GM12891 (cell line): Measurements from ENCODE around the gene AXIN2.

ENCODE experiments used
- DNase-seq: peaks from one replicate; pipeline ENCODE4 v3.0.0; 2011; ENCODE audit warnings: low spot score; ENCODE audit not compliant: insufficient read length
- FAIRE-seq: peaks from 2 replicates; lab custom pipeline; 2011; peaks lifted over from hg19 to GRCh38; lab: Jason Lieb, UNC
- PAX5 ChIP-seq: IDR thresholded peaks from 2 replicates; pipeline ENCODE4 v1.6.1; 2011; ENCODE audit warnings: low read length, moderate library complexity, mild to moderate bottlenecking; ENCODE audit not compliant: insufficient read depth, severe bottlenecking
- POLR2A ChIP-seq: IDR thresholded peaks from 2 replicates; pipeline ENCODE4 v1.6.1; 2011; ENCODE audit warnings: low read depth, low read length, control low read depth
- POLR2AphosphoS5 ChIP-seq: IDR thresholded peaks from 2 replicates; pipeline ENCODE4 v1.6.1; 2011; ENCODE audit warnings: low read depth, low read length, control low read depth
- POU2F2 ChIP-seq: IDR thresholded peaks from 2 replicates; pipeline ENCODE4 v1.6.1; 2011; ENCODE audit warnings: low read depth, mild to moderate bottlenecking, control low read depth, low read length, moderate library complexity
- SPI1 ChIP-seq: IDR thresholded peaks from 2 replicates; pipeline ENCODE4 v1.6.1; 2011; ENCODE audit warnings: low read depth, low read length, control low read depth
- TAF1 ChIP-seq: IDR thresholded peaks from 2 replicates; pipeline ENCODE4 v1.6.1; 2011; ENCODE audit warnings: low read depth, low read length, control low read depth

AXIN2 gene

GRCh38 chr17:65523853-65524664 lies 37.4 kb downstream of the AXIN2 start:
- TF ChIP-seq TAF1 = no peak
- no peak for FAIRE-seq
- DNase-seq = no peak

- no peak for TF ChIP-seq PAX5
- TF ChIP-seq SPI1 = no peak
- no peak for TF ChIP-seq POLR2AphosphoS5
- TF ChIP-seq TAF1 = no peak
- no peak for TF ChIP-seq POU2F2
- TF ChIP-seq POLR2A = no peak
- no peak for DNase-seq
- FAIRE-seq = no peak
These were observed 38.0 kb downstream of the AXIN2 start for GRCh38 chr17:65523411-65523810.

- no peak for FAIRE-seq
- TF ChIP-seq SPI1 (no peak), POU2F2 (no peak), POLR2A (no peak), TAF1 (no peak), PAX5 (no peak), POLR2AphosphoS5 (no peak)
- DNase-seq = no peak
These were observed 38.6 kb downstream of the AXIN2 start for GRCh38 chr17:65522751-65523404.

DNA sequence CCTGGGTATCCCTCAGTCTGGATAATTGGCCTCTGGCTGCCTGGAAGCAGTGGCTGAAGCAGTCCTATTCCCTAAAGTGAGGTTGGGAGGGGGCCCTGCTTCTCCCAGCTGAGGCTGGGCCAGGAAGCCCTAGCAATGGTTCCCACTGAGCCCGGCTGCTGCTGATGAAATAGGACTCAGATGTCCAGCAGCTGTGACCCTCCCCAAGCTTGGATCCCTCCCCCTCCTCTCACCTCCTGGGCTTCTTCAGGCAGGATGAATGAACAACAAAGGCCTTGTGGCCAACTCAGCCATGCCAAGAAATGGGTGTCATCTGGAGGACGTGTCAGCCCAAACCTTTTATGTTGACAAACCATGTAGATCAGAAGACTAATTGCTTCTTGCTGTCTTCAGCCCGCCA lies 42.0 kb downstream of the AXIN2 start:
- TF ChIP-seq TAF1 (no peak), POU2F2 (no peak), SPI1 (no peak), PAX5 (no peak), POLR2A (no peak), POLR2AphosphoS5 (no peak)
- DNase-seq (no peak), FAIRE-seq (no peak)

- TF ChIP-seq SPI1 (no peak), PAX5 (no peak), TAF1 (no peak), POLR2A (no peak), POU2F2 (no peak), POLR2AphosphoS5 (no peak)
- no peak for FAIRE-seq
- DNase-seq = no peak
These were observed 43.2 kb downstream of the AXIN2 start for GRCh38 chr17:65518256-65518655.

DNA sequence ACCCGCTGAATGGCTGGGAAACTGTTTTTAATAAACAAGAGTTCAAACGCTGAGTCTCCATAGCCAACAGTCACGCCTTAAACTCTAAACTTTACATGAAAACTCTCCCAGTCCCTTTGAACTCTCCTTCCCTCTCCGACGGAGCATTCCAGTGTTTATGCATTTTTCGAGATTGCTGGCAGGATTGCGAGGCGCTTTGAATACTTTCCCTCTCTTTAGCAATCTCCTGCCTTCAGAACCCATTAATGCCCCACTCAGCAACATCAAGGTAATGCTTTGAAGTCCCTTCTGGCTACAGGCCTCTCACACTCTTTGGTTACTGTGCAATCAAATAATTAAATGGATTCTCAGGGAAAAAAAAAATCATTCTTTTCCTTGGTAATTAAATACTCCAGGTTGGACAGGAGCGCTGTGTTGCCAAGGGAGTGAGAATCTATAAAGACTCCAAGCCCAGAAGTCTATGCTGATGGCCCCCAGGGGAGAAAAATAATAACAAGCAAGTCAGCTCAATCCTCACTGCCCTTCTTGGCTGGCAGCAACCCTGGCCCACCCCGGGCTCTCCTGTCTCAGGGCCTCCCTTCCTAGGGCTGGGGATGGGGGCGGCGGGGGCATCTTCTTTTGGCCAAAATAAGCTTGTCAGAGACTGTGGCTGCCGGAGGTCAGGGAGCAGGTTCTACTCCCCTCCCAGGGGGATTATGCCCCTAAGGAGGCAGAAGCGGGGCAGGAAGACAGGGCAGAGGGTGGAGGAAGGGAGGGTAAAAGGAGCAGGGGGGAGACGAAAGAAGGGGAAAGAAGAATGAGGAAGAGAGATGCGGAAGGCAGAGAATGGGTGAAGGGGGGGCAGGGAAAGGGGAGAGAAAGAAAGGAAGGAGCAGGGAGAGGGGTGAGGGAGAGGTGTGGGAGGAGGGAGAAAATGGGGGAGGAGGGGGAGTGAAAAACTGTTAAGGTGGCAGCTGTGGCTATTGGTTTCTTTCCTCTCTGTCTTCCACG lies 45.2 kb downstream of the AXIN2 start:
- DNase-seq (no peak), FAIRE-seq (no peak)

DNA sequence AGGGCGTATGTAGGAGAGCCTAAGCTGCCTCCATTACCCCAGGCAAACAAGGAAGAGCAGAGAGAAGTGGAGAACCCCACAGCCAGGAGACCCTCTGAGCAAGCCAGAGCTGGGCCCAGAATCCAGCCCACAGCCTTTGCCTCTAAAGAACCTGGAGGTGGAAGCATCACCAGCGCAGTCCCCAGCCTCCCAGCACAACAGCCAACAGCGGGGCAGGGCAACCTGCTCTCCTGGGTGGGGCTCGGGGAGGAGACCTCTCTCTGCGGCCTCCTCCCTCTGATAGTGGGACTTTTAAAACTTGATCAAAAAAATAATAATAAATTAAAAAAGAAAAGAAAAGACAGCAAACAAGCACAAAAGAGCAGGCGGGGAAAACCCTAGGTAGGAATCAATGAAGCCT lies 45.9 kb downstream of the AXIN2 start:
- no peak for TF ChIP-seq POLR2A
- FAIRE-seq = no peak
- DNase-seq = no peak

More for the DNA sequence above, 45.2 kb downstream of the AXIN2 start:
- no peak for TF ChIP-seq SPI1
- no peak for TF ChIP-seq PAX5
- TF ChIP-seq POLR2AphosphoS5 = no peak
- no peak for TF ChIP-seq POLR2A
- no peak for TF ChIP-seq TAF1
- TF ChIP-seq POU2F2 = no peak

GRCh38 chr17:65514541-65514940 lies 46.9 kb downstream of the AXIN2 start:
- FAIRE-seq (no peak), DNase-seq (no peak)
- TF ChIP-seq POLR2A = no peak
- no peak for TF ChIP-seq SPI1
- no peak for TF ChIP-seq POLR2AphosphoS5
- TF ChIP-seq TAF1 = no peak
- no peak for TF ChIP-seq POU2F2
- no peak for TF ChIP-seq PAX5

- DNase-seq (no peak), FAIRE-seq (no peak)
- TF ChIP-seq POLR2AphosphoS5 (no peak), POLR2A (no peak), POU2F2 (no peak), TAF1 (no peak), SPI1 (no peak), PAX5 (no peak)
These were observed 47.4 kb downstream of the AXIN2 start for GRCh38 chr17:65514082-65514481.
